ENCODE results near the gene ARHGAP19. TPM values are rescaled to one million over a fixed set of nuclear protein-coding genes. Genes with fewer than 3 reads are reported as not detected.

ARHGAP19 gene
- total RNA-seq, 1 experiment from 2014 or later, result 28.9 TPM

DNA sequence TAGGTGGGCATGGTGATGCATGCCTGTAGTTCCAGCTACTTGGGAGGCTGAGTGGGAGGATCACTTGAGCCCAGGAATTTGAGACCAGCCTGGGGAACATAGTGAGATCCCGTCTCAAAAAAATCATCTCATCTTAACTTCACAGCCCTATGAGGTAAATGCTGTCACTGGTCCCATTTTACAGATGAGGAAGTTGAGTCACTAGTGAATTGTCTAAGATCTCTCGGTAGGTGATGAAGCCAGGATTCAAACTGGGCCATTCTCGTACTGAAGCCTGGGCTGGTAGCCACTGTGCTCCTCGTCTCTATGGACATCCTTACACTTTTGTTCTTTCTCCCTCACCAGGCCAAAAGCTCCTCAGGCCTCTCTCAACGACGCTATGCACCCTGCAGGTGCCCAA lies 113.1 kb downstream of the ARHGAP19 start:
- intact Hi-C loops (cut with micrococcal nuclease; ENCODE audit: unreplicated experiment), result no loop called here
- H3K4me1 ChIP-seq (ENCODE audit: control insufficient read depth, insufficient read depth, low read length), result peaks cover 1% of the 10 kb centered on the region
- H3K27ac ChIP-seq (ENCODE audit: low read length), result no peak overlapping the region
- BruUV-seq (replicated peaks), result no TSS peak
- DNase-seq (ENCODE audit: low read depth, low spot score) (no peak), ATAC-seq (no peak)
- no peaks in the 10 kb centered on the region for H3K36me3 ChIP-seq (ENCODE audit: control insufficient read depth, insufficient read depth, low read length)
- no peak overlapping the region for H3K4me3 ChIP-seq (ENCODE audit: low read depth in 2 of 2, low read length in 2 of 2)
- ChIA-PET CTCF (interaction anchor here (0.6 kb wide), 1 partner anchor 79 kb away, joined by 3 read pairs; no protein-coding TSS in a partner anchor), POLR2A (no interaction called here)
- no peaks in the 10 kb centered on the region for H3K9me3 ChIP-seq (ENCODE audit: control insufficient read depth, insufficient read depth, low read depth, low read length)
- no peak for TF ChIP-seq TCF7L2 (IDR thresholded peaks at IDR 0.05; ENCODE audit: low read depth, low read length)
- TF ChIP-seq, protein P1, sequence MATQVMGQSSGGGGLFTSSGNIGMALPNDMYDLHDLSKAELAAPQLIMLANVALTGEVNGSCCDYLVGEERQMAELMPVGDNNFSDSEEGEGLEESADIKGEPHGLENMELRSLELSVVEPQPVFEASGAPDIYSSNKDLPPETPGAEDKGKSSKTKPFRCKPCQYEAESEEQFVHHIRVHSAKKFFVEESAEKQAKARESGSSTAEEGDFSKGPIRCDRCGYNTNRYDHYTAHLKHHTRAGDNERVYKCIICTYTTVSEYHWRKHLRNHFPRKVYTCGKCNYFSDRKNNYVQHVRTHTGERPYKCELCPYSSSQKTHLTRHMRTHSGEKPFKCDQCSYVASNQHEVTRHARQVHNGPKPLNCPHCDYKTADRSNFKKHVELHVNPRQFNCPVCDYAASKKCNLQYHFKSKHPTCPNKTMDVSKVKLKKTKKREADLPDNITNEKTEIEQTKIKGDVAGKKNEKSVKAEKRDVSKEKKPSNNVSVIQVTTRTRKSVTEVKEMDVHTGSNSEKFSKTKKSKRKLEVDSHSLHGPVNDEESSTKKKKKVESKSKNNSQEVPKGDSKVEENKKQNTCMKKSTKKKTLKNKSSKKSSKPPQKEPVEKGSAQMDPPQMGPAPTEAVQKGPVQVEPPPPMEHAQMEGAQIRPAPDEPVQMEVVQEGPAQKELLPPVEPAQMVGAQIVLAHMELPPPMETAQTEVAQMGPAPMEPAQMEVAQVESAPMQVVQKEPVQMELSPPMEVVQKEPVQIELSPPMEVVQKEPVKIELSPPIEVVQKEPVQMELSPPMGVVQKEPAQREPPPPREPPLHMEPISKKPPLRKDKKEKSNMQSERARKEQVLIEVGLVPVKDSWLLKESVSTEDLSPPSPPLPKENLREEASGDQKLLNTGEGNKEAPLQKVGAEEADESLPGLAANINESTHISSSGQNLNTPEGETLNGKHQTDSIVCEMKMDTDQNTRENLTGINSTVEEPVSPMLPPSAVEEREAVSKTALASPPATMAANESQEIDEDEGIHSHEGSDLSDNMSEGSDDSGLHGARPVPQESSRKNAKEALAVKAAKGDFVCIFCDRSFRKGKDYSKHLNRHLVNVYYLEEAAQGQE (IDR thresholded peaks at IDR 0.05; ENCODE audit: insufficient read depth in 1 of 2, low read depth in 2 of 2, low read length in 1 of 2), result no peak
- TF ChIP-seq POLR2AphosphoS5 (IDR thresholded peaks at IDR 0.05; ENCODE audit: low read depth, low read length), result no peak
- no peak for TF ChIP-seq SIN3A (IDR thresholded peaks at IDR 0.05; ENCODE audit: borderline replicate concordance, insufficient read depth, low read depth, low read length)
- TF ChIP-seq, protein P2, sequence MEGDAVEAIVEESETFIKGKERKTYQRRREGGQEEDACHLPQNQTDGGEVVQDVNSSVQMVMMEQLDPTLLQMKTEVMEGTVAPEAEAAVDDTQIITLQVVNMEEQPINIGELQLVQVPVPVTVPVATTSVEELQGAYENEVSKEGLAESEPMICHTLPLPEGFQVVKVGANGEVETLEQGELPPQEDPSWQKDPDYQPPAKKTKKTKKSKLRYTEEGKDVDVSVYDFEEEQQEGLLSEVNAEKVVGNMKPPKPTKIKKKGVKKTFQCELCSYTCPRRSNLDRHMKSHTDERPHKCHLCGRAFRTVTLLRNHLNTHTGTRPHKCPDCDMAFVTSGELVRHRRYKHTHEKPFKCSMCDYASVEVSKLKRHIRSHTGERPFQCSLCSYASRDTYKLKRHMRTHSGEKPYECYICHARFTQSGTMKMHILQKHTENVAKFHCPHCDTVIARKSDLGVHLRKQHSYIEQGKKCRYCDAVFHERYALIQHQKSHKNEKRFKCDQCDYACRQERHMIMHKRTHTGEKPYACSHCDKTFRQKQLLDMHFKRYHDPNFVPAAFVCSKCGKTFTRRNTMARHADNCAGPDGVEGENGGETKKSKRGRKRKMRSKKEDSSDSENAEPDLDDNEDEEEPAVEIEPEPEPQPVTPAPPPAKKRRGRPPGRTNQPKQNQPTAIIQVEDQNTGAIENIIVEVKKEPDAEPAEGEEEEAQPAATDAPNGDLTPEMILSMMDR (IDR thresholded peaks at IDR 0.05), result no peak
- in situ Hi-C loops (cut with HindIII; ENCODE audit: low pct_unique_long_range_greater_than_20kb, low sequenced_read_pairs), result no loop called here
- peaks cover 9% of the 10 kb centered on the region for H3K27me3 ChIP-seq (ENCODE audit: control insufficient read depth, insufficient read depth, low read length)

DNA sequence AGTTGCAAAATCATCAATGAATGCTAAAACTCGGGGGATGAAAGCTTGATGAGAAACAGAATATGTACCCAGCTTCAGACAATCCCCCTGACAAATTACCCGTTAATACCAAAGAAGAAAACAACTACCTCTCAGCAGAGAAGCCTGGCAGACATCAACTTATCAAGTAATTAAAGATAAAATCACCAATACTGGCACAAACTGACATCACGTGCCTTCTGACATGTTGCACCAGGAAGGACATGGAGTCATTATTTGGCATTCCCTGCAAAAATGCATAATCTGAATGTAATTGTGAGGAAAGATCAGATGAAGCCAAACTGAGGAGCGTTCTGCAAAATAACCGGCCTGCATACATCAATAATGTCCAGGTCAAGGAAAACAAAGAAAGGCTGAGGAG lies 114.4 kb downstream of the ARHGAP19 start:
- ATAC-seq (no peak), DNase-seq (ENCODE audit: low read depth, low spot score) (no peak)
- no peaks in the 10 kb centered on the region for H3K36me3 ChIP-seq (ENCODE audit: control insufficient read depth, insufficient read depth, low read length)
- H3K4me1 ChIP-seq (ENCODE audit: control insufficient read depth, insufficient read depth, low read length), result no peaks in the 10 kb centered on the region
- H3K27ac ChIP-seq (ENCODE audit: low read length), result no peak overlapping the region
- peaks cover 4% of the 10 kb centered on the region; the same call in 1 of the 2 replicates for H3K27me3 ChIP-seq (ENCODE audit: control insufficient read depth, insufficient read depth, low read length)
- intact Hi-C loops (cut with micrococcal nuclease; ENCODE audit: unreplicated experiment) (no loop called here), in situ Hi-C loops (cut with HindIII; ENCODE audit: low pct_unique_long_range_greater_than_20kb, low sequenced_read_pairs) (no loop called here)
- no peaks in the 10 kb centered on the region for H3K9me3 ChIP-seq (ENCODE audit: control insufficient read depth, insufficient read depth, low read depth, low read length)
- ChIA-PET POLR2A (no interaction called here), CTCF (no interaction called here)
- TF ChIP-seq, protein P2 (IDR thresholded peaks at IDR 0.05), result no peak
- no TSS peak for BruUV-seq (replicated peaks)
- H3K4me3 ChIP-seq (ENCODE audit: low read depth in 2 of 2, low read length in 2 of 2), result no peak overlapping the region

Data from Panc1 (cell line).